Neural cell (in vitro differentiated cells): ENCODE data around the gene MYL4. TPM values are rescaled to one million over a fixed set of nuclear protein-coding genes. Genes with fewer than 3 reads are reported as not detected.

Source experiments
- H2AFZ ChIP-seq: fragments of 200-600, 300-800 bp; sonication (generic), shearing (Covaris generic); 2 replicates; pipeline ENCODE4 v1.6.0; 2014; ENCODE audit warnings: low read depth, mild to moderate bottlenecking, antibody characterized with exemption, low read length, moderate library complexity
- H3F3A ChIP-seq: fragments of 200-600 bp; shearing (Covaris generic); 2 replicates; pipeline ENCODE4 v1.6.1; 2016; ENCODE audit warnings: mild to moderate bottlenecking, moderate library complexity, mixed read lengths, antibody characterized with exemption, low read length; ENCODE audit not compliant: insufficient read depth, poor library complexity, severe bottlenecking
- H3K27ac ChIP-seq: fragments of 200-600, 300-800 bp; sonication (generic), shearing (Covaris generic); 2 replicates; pipeline ENCODE4 v1.5.1; 2014; ENCODE audit warnings: mild to moderate bottlenecking, low read length, moderate library complexity
- H3K27me3 ChIP-seq: fragments of 300-800, 200-600 bp; sonication (generic), shearing (Covaris generic); 2 replicates; pipeline ENCODE4 v1.6.0; 2014; ENCODE audit warnings: mild to moderate bottlenecking, low read depth, low read length, moderate library complexity; ENCODE audit not compliant: insufficient read depth
- H3K36me3 ChIP-seq: fragments of 300-800, 200-600 bp; sonication (generic), shearing (Covaris generic); 2 replicates; pipeline ENCODE4 v1.5.1; 2014; ENCODE audit warnings: mild to moderate bottlenecking, antibody characterized with exemption, low read length, moderate library complexity; ENCODE audit not compliant: insufficient read depth
- H3K4me2 ChIP-seq: fragments of 300-800, 200-600 bp; sonication (generic), shearing (Covaris generic); 2 replicates; pipeline ENCODE4 v1.6.0; 2014; ENCODE audit warnings: mild to moderate bottlenecking, low read length
- H3K4me3 ChIP-seq: fragments of 300-800, 200-600 bp; sonication (generic), shearing (Covaris generic); 2 replicates; pipeline ENCODE4 v1.5.1; 2014; ENCODE audit warnings: mild to moderate bottlenecking, low read length, moderate library complexity
- H3K79me2 ChIP-seq: fragments of 200-600 bp; shearing (Covaris generic); replicated peaks from 2 replicates; pipeline ENCODE4 v1.6.0; 2014; ENCODE audit warnings: mild to moderate bottlenecking, low read length, moderate library complexity; ENCODE audit not compliant: insufficient read depth
- H3K9ac ChIP-seq: fragments of 300-800, 200-600 bp; sonication (generic), shearing (Covaris generic); 2 replicates; pipeline ENCODE4 v1.6.1; 2016; ENCODE audit warnings: mild to moderate bottlenecking, low read length, mixed read lengths
- H3K9me2 ChIP-seq: fragments of 200-600 bp; shearing (Covaris generic); 2 replicates; pipeline ENCODE4 v1.6.1; 2016; ENCODE audit warnings: mild to moderate bottlenecking, low read length, mixed read lengths; ENCODE audit not compliant: insufficient read depth
- H3K9me3 ChIP-seq: fragments of 200-600, 300-800 bp; sonication (generic), shearing (Covaris generic); 2 replicates; pipeline ENCODE4 v1.6.1; 2016; ENCODE audit warnings: mild to moderate bottlenecking, mixed run types, low read length, moderate library complexity, mixed read lengths
- H4K20me1 ChIP-seq: fragments of 200-600 bp; shearing (Covaris generic); 2 replicates; pipeline ENCODE4 v1.6.1; 2016; ENCODE audit warnings: mild to moderate bottlenecking, mixed run types; ENCODE audit not compliant: insufficient read depth
- CTCF ChIP-seq: fragments of 450-650 bp; IDR thresholded peaks from 2 replicates; pipeline ENCODE4 v1.5.1; 2014; ENCODE audit warnings: antibody characterized with exemption, mild to moderate bottlenecking, moderate library complexity; ENCODE audit not compliant: poor library complexity, severe bottlenecking
- EP300 ChIP-seq: fragments of 450-650 bp; conservative IDR thresholded peaks from 2 replicates; pipeline ENCODE4 v1.6.1; 2014; ENCODE audit warnings: antibody characterized with exemption, mild to moderate bottlenecking, moderate library complexity; ENCODE audit not compliant: poor library complexity, severe bottlenecking
- EZH2 ChIP-seq: fragments of 200-600, 300-800 bp; shearing (Covaris generic), sonication (generic); IDR thresholded peaks from 2 replicates; pipeline ENCODE4 v1.6.1; 2014; ENCODE audit warnings: antibody characterized with exemption, low read length, borderline replicate concordance, mild to moderate bottlenecking; ENCODE audit not compliant: insufficient read depth, poor library complexity, severe bottlenecking
- MXI1 ChIP-seq: fragments of 450-650 bp; conservative IDR thresholded peaks from 2 replicates; pipeline ENCODE4 v1.6.1; 2014; ENCODE audit warnings: antibody characterized with exemption, mild to moderate bottlenecking; ENCODE audit not compliant: poor library complexity, severe bottlenecking
- POLR2AphosphoS5 ChIP-seq: IDR thresholded peaks from 2 replicates; pipeline ENCODE4 v1.6.1; 2012
- RAD21 ChIP-seq: fragments of 450-650 bp; conservative IDR thresholded peaks from 2 replicates; pipeline ENCODE4 v1.6.1; 2014; ENCODE audit warnings: antibody characterized with exemption, mild to moderate bottlenecking, moderate library complexity
- REST ChIP-seq: IDR thresholded peaks from 2 replicates; pipeline ENCODE4 v1.6.1; 2012; ENCODE audit warnings: borderline replicate concordance
- SMC3 ChIP-seq: fragments of 450-650 bp; conservative IDR thresholded peaks from 2 replicates; pipeline ENCODE4 v1.6.1; 2014; ENCODE audit warnings: antibody characterized with exemption, mild to moderate bottlenecking, moderate library complexity; ENCODE audit not compliant: poor library complexity
- TAF1 ChIP-seq: IDR thresholded peaks from 2 replicates; pipeline ENCODE4 v1.6.1; 2012; ENCODE audit warnings: low read depth
- polyA plus RNA-seq: library from polyadenylated mRNA; depleted of rRNA; stranded (reverse); fragments of >200 nt; gene quantifications from 2 replicates; pipeline ENCODE4 v1.2.3, GENCODE V29; 2014

The MYL4 gene
- polyA plus RNA-seq, 1 donor from 2014 or later = not detected

- H3K36me3 ChIP-seq = no peaks in the 10 kb centered on the region
- no peaks in the 10 kb centered on the region for H3K79me2 ChIP-seq
- H3K27ac ChIP-seq = no peak overlapping the region
- no peaks in the 10 kb centered on the region for H3K27me3 ChIP-seq
- H3K4me2 ChIP-seq = no peak overlapping the region
- H3K4me3 ChIP-seq = no peak overlapping the region
- TF ChIP-seq RAD21 = no peak
- no peak for TF ChIP-seq CTCF
- no peak for TF ChIP-seq POLR2AphosphoS5
- no peak for TF ChIP-seq MXI1
- no peak for TF ChIP-seq EP300
- TF ChIP-seq SMC3 = no peak
- TF ChIP-seq REST = no peak
- TF ChIP-seq TAF1 = no peak
- no peak overlapping the region for H3K9ac ChIP-seq
- no peak overlapping the region for H2AFZ ChIP-seq
- H3K9me3 ChIP-seq = no peaks in the 10 kb centered on the region
- no peaks in the 10 kb centered on the region for H3K9me2 ChIP-seq
- no peaks in the 10 kb centered on the region for H3F3A ChIP-seq
- H4K20me1 ChIP-seq = no peaks in the 10 kb centered on the region
Observed at GRCh38 chr17:47240806-47241205, 31.7 kb downstream of the MYL4 start.

GRCh38 chr17:47242648-47243047, 33.5 kb downstream of the MYL4 start:
- H3K9ac ChIP-seq = no peak overlapping the region
- no peaks in the 10 kb centered on the region for H4K20me1 ChIP-seq
- H3K27ac ChIP-seq = no peak overlapping the region
- no peaks in the 10 kb centered on the region for H3F3A ChIP-seq
- no peak for TF ChIP-seq MXI1
- no peak for TF ChIP-seq POLR2AphosphoS5
- TF ChIP-seq TAF1 = no peak
- no peak for TF ChIP-seq REST
- no peak for TF ChIP-seq SMC3
- no peak for TF ChIP-seq RAD21
- TF ChIP-seq EZH2 = no peak
- TF ChIP-seq EP300 = no peak
- no peak for TF ChIP-seq CTCF
- no peaks in the 10 kb centered on the region for H3K79me2 ChIP-seq
- no peaks in the 10 kb centered on the region for H3K9me2 ChIP-seq
- H3K4me2 ChIP-seq = no peak overlapping the region
- no peaks in the 10 kb centered on the region for H3K27me3 ChIP-seq
- no peak overlapping the region for H2AFZ ChIP-seq
- H3K9me3 ChIP-seq = no peaks in the 10 kb centered on the region
- no peak overlapping the region for H3K4me3 ChIP-seq
- H3K36me3 ChIP-seq = no peaks in the 10 kb centered on the region
